ENCODE data around the gene DAB1. TPM values are rescaled to one million over a fixed set of nuclear protein-coding genes. Genes with fewer than 3 reads are reported as not detected.

The DAB1 gene
- total and polyA plus RNA-seq, 10 of the 15 experiments (the other 5 are each of a cell fraction or from before 2014, with no cell fraction given), result 0.02 to 0.10 (median 0.03) TPM; not detected in 5

GRCh38 chr1:57116871-57117270 lies 307.0 kb downstream of the DAB1 start:
- Histone ChIP-seq H3K36me3 (ENCODE audit: control insufficient read depth in 2 of 2, insufficient read depth in 2 of 2, low read length in 1 of 2) (no peaks in the 10 kb centered on the region), H3K27me3 (replicated peaks in 1 of 2; ENCODE audit: control insufficient read depth in 2 of 2, insufficient read depth in 2 of 2, low read length in 1 of 2) (no peaks in the 10 kb centered on the region), H4K20me1 (ENCODE audit: control insufficient read depth, insufficient read depth) (no peaks in the 10 kb centered on the region), H3K4me1 (ENCODE audit: control insufficient read depth, insufficient read depth, low read length) (no peaks in the 10 kb centered on the region), H3K4me3 (no peak overlapping the region), H3K4me2 (ENCODE audit: control insufficient read depth, insufficient read depth) (no peak overlapping the region), H3K79me2 (ENCODE audit: control insufficient read depth, insufficient read depth, low read length) (no peaks in the 10 kb centered on the region), H3K9ac (ENCODE audit: control insufficient read depth, insufficient read depth, low read length) (no peak overlapping the region), H3K27ac (ENCODE audit: control insufficient read depth, insufficient read depth) (no peak overlapping the region), H3K9me3 (replicated peaks; ENCODE audit: control insufficient read depth, insufficient read depth, low read length) (no peaks in the 10 kb centered on the region), H2AFZ (ENCODE audit: control insufficient read depth, low read depth, low read length) (no peak overlapping the region)
- CTCF ChIA-PET, result no interaction called here
- no TSS peak for BruUV-seq (replicated peaks)
- no peak for DNase-seq (ENCODE audit: low read depth, low spot score)
- POLR2A ChIA-PET, result interaction anchor here (1.7 kb wide), 1 partner anchor 10 kb away, joined by 3 read pairs; no protein-coding TSS in a partner anchor
- no peak for TF ChIP-seq SPI1 (IDR thresholded peaks at IDR 0.05; ENCODE audit: borderline replicate concordance, insufficient read depth, low read depth, low read length)
- TF ChIP-seq ZNF384 (IDR thresholded peaks at IDR 0.05; ENCODE audit: borderline replicate concordance, low read depth, low read length), result no peak
- no peak for TF ChIP-seq CHD4 (IDR thresholded peaks at IDR 0.05)
- no peak for TF ChIP-seq TBL1XR1 (IDR thresholded peaks at IDR 0.05; ENCODE audit: low read depth, low read length)
- no peak for TF ChIP-seq BRCA1 (IDR thresholded peaks at IDR 0.05; ENCODE audit: low read depth, low read length)
- no peak for TF ChIP-seq STAT3 (IDR thresholded peaks at IDR 0.05; ENCODE audit: low read depth, low read length)
- no peak for TF ChIP-seq ZNF207 (IDR thresholded peaks at IDR 0.05; ENCODE audit: borderline replicate concordance)
- no peak for TF ChIP-seq CREM (IDR thresholded peaks at IDR 0.05; ENCODE audit: low read depth)
- TF ChIP-seq ZZZ3 (IDR thresholded peaks at IDR 0.05; ENCODE audit: control insufficient read depth, insufficient read length, low read depth), result no peak
- no peak for TF ChIP-seq TARDBP (IDR thresholded peaks at IDR 0.05; ENCODE audit: borderline replicate concordance)
- no peak for TF ChIP-seq HDAC2 (IDR thresholded peaks at IDR 0.05)
- TF ChIP-seq RAD21 (IDR thresholded peaks at IDR 0.05; ENCODE audit: insufficient read depth, low read depth, low read length), result no peak
- no peak for TF ChIP-seq IKZF1 (conservative IDR thresholded peaks at IDR 0.05)
- no peak for TF ChIP-seq CUX1 (IDR thresholded peaks at IDR 0.05; ENCODE audit: insufficient replicate concordance, low read depth, low read length)
- no peak for TF ChIP-seq USF2 (IDR thresholded peaks at IDR 0.05; ENCODE audit: borderline replicate concordance, low read depth, low read length)
- ATAC-seq, result no peak
- in situ Hi-C loops (cut with MboI) (no loop called here), intact Hi-C loops (cut with micrococcal nuclease; ENCODE audit: unreplicated experiment) (no loop called here)
- SMC1A ChIA-PET (ENCODE audit: uncharacterized antibody, unreplicated experiment), result interaction anchor here (0.6 kb wide), 1 partner anchor 1619 kb away, joined by 3 read pairs; no protein-coding TSS in a partner anchor
- RAD21 ChIA-PET (ENCODE audit: unreplicated experiment), result interaction anchor here (1.0 kb wide), 1 partner anchor 24 kb away, joined by 3 read pairs; no protein-coding TSS in a partner anchor
- no peak for FAIRE-seq
- 35% methylated on average over 4 of the region's 4 CpGs for WGBS (ENCODE audit: insufficient coverage, insufficient replicate concordance, low lambda C conversion rate, missing lambda C conversion rate)
